C4-2B (cell line): Measurements from ENCODE around the gene TMC2.
A peak's percentile ranks its signal among the peaks of the same experiment; 100 is the strongest.
"Not testable (repeated sequence)": the region's sequence is repeated elsewhere in the genome, so short reads cannot be mapped to it uniquely, and the experiment has no call there.

Experiments
- H3K27ac ChIP-seq: fragments of 450-650 bp; 2 replicates; pipeline ENCODE4 v1.5.1; 2017
- ZFX ChIP-seq: fragments of 450-650 bp; IDR thresholded peaks from 2 replicates; pipeline ENCODE4 v1.6.1; 2017
- TF ChIP-seq, protein P1 (sequence below): fragments of 450-650 bp; conservative IDR thresholded peaks from 2 replicates; pipeline ENCODE4 v1.5.1; 2017; ENCODE audit warnings: mild to moderate bottlenecking

Gene TMC2, protein sequence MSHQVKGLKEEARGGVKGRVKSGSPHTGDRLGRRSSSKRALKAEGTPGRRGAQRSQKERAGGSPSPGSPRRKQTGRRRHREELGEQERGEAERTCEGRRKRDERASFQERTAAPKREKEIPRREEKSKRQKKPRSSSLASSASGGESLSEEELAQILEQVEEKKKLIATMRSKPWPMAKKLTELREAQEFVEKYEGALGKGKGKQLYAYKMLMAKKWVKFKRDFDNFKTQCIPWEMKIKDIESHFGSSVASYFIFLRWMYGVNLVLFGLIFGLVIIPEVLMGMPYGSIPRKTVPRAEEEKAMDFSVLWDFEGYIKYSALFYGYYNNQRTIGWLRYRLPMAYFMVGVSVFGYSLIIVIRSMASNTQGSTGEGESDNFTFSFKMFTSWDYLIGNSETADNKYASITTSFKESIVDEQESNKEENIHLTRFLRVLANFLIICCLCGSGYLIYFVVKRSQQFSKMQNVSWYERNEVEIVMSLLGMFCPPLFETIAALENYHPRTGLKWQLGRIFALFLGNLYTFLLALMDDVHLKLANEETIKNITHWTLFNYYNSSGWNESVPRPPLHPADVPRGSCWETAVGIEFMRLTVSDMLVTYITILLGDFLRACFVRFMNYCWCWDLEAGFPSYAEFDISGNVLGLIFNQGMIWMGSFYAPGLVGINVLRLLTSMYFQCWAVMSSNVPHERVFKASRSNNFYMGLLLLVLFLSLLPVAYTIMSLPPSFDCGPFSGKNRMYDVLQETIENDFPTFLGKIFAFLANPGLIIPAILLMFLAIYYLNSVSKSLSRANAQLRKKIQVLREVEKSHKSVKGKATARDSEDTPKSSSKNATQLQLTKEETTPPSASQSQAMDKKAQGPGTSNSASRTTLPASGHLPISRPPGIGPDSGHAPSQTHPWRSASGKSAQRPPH

DNA sequence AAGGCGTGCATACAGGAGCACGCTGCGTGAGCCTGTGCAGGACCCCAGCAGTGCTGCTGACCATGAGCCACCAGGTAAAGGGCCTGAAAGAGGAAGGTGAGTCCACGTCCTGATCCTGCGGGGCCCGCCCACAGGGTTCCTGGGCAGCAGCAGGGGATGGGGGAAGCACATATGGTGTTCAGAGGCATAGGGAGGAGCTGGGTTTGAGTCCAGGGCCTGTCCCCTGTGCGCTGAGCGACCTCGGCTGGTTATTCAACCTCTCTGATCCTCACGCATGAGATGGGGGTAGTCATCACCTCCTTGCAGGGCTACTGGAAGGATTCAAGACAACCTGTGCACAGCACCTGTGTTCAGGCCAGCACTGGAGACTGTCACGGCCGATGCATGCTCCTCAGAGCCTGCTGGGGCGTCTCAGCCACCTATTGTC, at the start of gene TMC2:
TSS of gene TMC2 (plus strand) at position 14 of the 427 bp plus-strand sequence. CDS start at position 63, 49 bp downstream.
- TF ChIP-seq, protein P1, sequence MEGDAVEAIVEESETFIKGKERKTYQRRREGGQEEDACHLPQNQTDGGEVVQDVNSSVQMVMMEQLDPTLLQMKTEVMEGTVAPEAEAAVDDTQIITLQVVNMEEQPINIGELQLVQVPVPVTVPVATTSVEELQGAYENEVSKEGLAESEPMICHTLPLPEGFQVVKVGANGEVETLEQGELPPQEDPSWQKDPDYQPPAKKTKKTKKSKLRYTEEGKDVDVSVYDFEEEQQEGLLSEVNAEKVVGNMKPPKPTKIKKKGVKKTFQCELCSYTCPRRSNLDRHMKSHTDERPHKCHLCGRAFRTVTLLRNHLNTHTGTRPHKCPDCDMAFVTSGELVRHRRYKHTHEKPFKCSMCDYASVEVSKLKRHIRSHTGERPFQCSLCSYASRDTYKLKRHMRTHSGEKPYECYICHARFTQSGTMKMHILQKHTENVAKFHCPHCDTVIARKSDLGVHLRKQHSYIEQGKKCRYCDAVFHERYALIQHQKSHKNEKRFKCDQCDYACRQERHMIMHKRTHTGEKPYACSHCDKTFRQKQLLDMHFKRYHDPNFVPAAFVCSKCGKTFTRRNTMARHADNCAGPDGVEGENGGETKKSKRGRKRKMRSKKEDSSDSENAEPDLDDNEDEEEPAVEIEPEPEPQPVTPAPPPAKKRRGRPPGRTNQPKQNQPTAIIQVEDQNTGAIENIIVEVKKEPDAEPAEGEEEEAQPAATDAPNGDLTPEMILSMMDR: no peak
- no peak for TF ChIP-seq ZFX
- no peak within 1 kb of the TSS for H3K27ac ChIP-seq

- H3K27ac ChIP-seq: not testable (repeated sequence)
Observed at GRCh38 chr20:2502808-2503384, 33.5 kb upstream of the TMC2 start.

GRCh38 chr20:2504803-2505202, 31.6 kb upstream of the TMC2 start:
- H3K27ac ChIP-seq: not testable (repeated sequence)

GRCh38 chr20:2506426-2506825, 29.9 kb upstream of the TMC2 start:
- H3K27ac ChIP-seq: not testable (repeated sequence)

- H3K27ac ChIP-seq: peak overlapping the region; percentile 70; the same call in 1 of the 2 replicates
- TF ChIP-seq ZFX: no peak
- TF ChIP-seq, protein P1: no peak
Observed at GRCh38 chr20:2507464-2507863, 28.9 kb upstream of the TMC2 start.

- no peak for TF ChIP-seq ZFX
- TF ChIP-seq, protein P1: no peak
- peak overlapping the region; percentile 70 for H3K27ac ChIP-seq
Observed at GRCh38 chr20:2507875-2508630, 28.3 kb upstream of the TMC2 start.

DNA sequence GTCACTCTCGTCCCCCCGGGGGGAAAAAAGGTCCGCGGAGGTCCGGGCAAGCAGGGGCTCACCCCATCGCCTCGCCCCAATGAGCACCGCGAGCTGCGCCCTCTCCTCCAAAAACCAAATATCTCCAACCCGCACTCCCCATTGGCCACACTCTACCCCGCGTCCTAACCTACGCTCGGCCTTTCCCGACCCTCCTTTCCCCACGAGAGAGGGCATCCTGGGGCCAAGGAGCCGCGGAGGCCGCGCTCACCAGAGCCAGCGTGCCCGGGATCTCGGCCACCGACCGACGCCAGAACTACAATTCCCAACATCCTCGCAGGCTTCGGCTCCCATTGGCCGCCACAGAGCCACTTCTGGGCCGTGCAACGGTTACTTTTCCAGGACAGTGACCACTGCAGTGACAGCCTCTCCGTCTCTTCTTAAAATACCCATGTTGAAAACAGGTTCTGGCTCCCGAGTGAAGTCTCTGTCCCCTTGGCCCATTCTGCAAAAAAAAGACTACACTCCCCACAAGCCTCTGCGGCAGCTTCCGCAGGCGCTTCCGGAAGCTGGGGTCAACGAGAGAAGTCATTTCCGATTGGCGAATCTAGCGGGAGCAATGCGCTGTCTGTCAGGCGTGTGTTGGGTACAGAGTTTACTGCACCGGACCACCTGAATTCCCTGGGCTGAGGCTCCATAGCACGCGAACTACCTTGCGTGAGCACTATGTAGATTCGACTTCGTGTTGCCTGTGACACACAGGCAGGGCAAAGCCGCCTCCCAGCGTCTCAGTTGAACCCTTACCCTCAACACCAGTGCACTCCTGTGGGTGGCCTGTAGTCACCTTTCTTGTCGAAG, 27.5 kb upstream of the TMC2 start, which contains the start of gene ZNF343:
TSS of gene ZNF343 (minus strand) at position 285 of the 837 bp plus-strand sequence. CDS start 15,020 bp downstream, outside the sequence.
- TF ChIP-seq, protein P1: no peak
- TF ChIP-seq ZFX: peak; percentile 76

DNA sequence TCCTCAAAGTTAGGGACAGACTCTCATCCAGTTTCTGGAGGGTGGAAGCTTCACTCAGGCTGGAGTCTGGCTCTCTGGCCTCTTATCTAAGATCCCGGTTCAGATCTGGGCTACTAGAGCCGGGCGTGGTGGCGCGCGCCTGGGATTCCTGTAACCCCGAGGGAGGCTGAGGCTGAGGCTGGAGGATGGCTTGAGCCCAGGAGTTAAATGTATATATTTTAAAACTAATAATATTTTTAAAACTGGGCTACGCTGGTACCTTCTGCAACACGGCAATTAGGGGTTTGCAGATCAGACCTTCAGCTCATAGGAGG, 26.9 kb upstream of the TMC2 start:
- H3K27ac ChIP-seq: peak overlapping the region; percentile 70
- no peak for TF ChIP-seq ZFX
- TF ChIP-seq, protein P1: no peak

More for the DNA sequence above, 27.5 kb upstream of the TMC2 start, which contains the start of gene ZNF343:
- peak within 1 kb of the TSS; percentile 70 for H3K27ac ChIP-seq
